Fibroblast of lung (primary cell): ENCODE data around the gene NTRK3.

ENCODE experiments used
- EZH2 ChIP-seq: IDR thresholded peaks from 2 replicates; pipeline ENCODE4 v1.5.1; 2012; ENCODE audit warnings: low read length, control low read depth, mild to moderate bottlenecking; ENCODE audit errors: missing control alignments
- TF ChIP-seq, protein P1 (sequence below), 2 donors: IDR thresholded peaks in 1 of 2; conservative IDR thresholded peaks in 1 of 2; 1 replicate in 1 of 2; 2 replicates in 1 of 2; pipeline ENCODE4 v1.5.1; 2011 to 2012; ENCODE audit warnings: low read length in 2 of 2, control low read depth in 1 of 2, inconsistent platforms in 1 of 2, low read depth in 1 of 2, mild to moderate bottlenecking in 1 of 2

DNA sequence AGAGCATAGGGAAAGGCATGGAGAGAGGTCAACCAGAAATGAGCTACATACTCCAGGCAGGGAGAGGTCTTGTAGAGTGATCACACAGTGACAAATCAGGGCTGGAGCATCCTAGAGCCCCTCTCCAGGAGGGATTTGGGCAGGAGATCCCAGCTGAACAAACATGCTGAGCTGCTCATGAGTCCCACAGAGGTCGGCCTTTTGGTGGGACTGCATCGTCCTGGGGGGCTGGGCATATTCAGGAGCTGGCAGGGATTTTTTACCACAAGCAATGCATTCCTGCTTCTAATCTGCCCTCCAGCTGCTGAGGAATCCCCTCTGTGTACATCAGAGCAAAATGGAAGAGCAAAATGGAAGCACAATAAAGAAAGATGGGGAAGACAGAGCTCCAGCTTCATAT is 94.9 kb downstream of the NTRK3 start:
- no peak for TF ChIP-seq EZH2
- TF ChIP-seq, protein P1, sequence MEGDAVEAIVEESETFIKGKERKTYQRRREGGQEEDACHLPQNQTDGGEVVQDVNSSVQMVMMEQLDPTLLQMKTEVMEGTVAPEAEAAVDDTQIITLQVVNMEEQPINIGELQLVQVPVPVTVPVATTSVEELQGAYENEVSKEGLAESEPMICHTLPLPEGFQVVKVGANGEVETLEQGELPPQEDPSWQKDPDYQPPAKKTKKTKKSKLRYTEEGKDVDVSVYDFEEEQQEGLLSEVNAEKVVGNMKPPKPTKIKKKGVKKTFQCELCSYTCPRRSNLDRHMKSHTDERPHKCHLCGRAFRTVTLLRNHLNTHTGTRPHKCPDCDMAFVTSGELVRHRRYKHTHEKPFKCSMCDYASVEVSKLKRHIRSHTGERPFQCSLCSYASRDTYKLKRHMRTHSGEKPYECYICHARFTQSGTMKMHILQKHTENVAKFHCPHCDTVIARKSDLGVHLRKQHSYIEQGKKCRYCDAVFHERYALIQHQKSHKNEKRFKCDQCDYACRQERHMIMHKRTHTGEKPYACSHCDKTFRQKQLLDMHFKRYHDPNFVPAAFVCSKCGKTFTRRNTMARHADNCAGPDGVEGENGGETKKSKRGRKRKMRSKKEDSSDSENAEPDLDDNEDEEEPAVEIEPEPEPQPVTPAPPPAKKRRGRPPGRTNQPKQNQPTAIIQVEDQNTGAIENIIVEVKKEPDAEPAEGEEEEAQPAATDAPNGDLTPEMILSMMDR (conservative IDR thresholded peaks at IDR 0.05 in 1 of 2, IDR thresholded peaks at IDR 0.05 in 1 of 2; ENCODE audit: low read depth in 1 of 2, low read length in 2 of 2) = no peak
